SHP77 (cell line): ENCODE data around the gene PEAK1.
"Not testable (repeated sequence)": the region's sequence is repeated elsewhere in the genome, so short reads cannot be mapped to it uniquely, and the experiment has no call there.

Experiments used
- DNase-seq, 2 experiments: peaks; one replicate each; lab custom pipeline; 2025; lab: John Stamatoyannopoulos, UW

Gene PEAK1

GRCh38 chr15:77309392-77309791 lies 110.5 kb downstream of the PEAK1 start:
- no peak for DNase-seq

GRCh38 chr15:77305953-77306352 lies 114.0 kb downstream of the PEAK1 start:
- DNase-seq: no peak

GRCh38 chr15:77296773-77297337 lies 123.0 kb downstream of the PEAK1 start:
- no peak for DNase-seq

- no peak for DNase-seq
Measured at GRCh38 chr15:77295446-77295845, 124.5 kb downstream of the PEAK1 start.

GRCh38 chr15:77292969-77293558 lies 126.8 kb downstream of the PEAK1 start:
- DNase-seq: no peak

GRCh38 chr15:77291107-77291506 lies 128.8 kb downstream of the PEAK1 start:
- DNase-seq: no peak

GRCh38 chr15:77287385-77287784 lies 132.5 kb downstream of the PEAK1 start:
- no peak for DNase-seq

GRCh38 chr15:77285057-77285997 lies 134.6 kb downstream of the PEAK1 start:
- DNase-seq: no peak

- DNase-seq: no peak
Measured at GRCh38 chr15:77282333-77282732, 137.6 kb downstream of the PEAK1 start.

GRCh38 chr15:77276943-77277342 lies 143.0 kb downstream of the PEAK1 start:
- no peak for DNase-seq

- DNase-seq: no peak
Measured at GRCh38 chr15:77276096-77276495, 143.8 kb downstream of the PEAK1 start.

GRCh38 chr15:77273136-77273535 lies 146.8 kb downstream of the PEAK1 start:
- not testable (repeated sequence) for DNase-seq

GRCh38 chr15:77266708-77267386 lies 153.1 kb downstream of the PEAK1 start:
- no peak for DNase-seq

- DNase-seq: no peak
Measured at GRCh38 chr15:77255385-77255784, 164.5 kb downstream of the PEAK1 start.

GRCh38 chr15:77251662-77252061 lies 168.2 kb downstream of the PEAK1 start:
- DNase-seq: no peak

GRCh38 chr15:77247116-77247515 lies 172.8 kb downstream of the PEAK1 start:
- DNase-seq: no peak

GRCh38 chr15:77243716-77244401 lies 176.0 kb downstream of the PEAK1 start:
- no peak for DNase-seq

- no peak for DNase-seq
Measured at GRCh38 chr15:77243135-77243534, 176.8 kb downstream of the PEAK1 start.

GRCh38 chr15:77239882-77240608 lies 179.9 kb downstream of the PEAK1 start:
- no peak for DNase-seq

GRCh38 chr15:77235566-77235965 lies 184.3 kb downstream of the PEAK1 start:
- DNase-seq: no peak

- DNase-seq: no peak
Measured at GRCh38 chr15:77228828-77229227, 191.1 kb downstream of the PEAK1 start.
